Mammary epithelial cell (primary cell): Measurements from ENCODE around the gene GATA2.

ENCODE experiments used
- EZH2 ChIP-seq: IDR thresholded peaks from 2 replicates; pipeline ENCODE4 v1.6.1; 2012; ENCODE audit warnings: low read length, inconsistent platforms, borderline replicate concordance
- TF ChIP-seq, protein P1 (sequence below), 2 donors: IDR thresholded peaks in 1 of 2; conservative IDR thresholded peaks in 1 of 2; 2 replicates each; pipeline ENCODE4 v1.5.1; 2011 to 2012; ENCODE audit warnings: inconsistent platforms in 2 of 2, low read length in 2 of 2, mild to moderate bottlenecking in 2 of 2, control low read depth in 1 of 2, low read depth in 1 of 2; ENCODE audit not compliant: insufficient read depth in 1 of 2; ENCODE audit errors: extremely low read depth in 1 of 2

DNA sequence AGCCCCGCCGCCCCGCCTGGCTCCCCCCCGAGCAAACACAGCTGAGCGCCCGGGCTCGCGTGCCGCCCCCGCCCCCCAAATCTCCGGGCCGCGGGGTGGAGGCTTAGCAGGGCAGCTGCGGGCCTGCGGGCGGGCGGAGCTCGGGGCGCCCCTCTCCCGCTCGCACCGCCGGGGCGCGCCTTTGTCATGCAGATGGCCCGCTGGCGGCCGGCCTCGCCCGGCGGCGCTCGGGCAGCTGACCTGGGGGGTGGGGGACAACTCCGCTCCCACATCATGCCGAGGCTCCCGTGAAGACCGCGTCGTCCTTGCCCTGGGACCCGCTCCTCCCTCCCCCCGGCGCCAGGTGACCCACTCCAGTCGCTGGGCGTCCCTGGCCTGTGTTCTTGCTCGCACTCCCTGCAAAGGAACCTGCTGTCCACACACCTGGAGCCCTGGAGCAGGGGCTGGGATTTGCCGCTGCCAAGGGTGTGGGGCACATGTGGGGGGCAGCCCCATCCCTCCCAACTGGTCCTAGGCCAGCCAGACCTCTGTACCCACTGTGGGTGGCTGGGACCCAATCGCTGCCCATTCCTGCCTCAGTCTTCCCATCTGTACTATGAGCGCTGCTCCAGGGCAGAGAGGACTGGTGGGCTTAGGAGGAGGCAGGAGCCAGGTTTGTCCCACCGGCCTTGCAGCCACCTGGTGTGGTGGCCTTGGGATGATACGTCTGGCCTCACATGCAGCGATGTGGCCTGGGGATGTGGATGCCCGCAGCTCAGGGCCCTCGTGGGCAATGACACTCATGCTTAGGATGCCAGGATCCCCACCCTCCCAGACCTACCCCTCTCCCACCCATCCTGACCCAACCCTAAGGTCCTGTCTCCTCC, 59.8 kb downstream of the GATA2 start:
- TF ChIP-seq, protein P1, sequence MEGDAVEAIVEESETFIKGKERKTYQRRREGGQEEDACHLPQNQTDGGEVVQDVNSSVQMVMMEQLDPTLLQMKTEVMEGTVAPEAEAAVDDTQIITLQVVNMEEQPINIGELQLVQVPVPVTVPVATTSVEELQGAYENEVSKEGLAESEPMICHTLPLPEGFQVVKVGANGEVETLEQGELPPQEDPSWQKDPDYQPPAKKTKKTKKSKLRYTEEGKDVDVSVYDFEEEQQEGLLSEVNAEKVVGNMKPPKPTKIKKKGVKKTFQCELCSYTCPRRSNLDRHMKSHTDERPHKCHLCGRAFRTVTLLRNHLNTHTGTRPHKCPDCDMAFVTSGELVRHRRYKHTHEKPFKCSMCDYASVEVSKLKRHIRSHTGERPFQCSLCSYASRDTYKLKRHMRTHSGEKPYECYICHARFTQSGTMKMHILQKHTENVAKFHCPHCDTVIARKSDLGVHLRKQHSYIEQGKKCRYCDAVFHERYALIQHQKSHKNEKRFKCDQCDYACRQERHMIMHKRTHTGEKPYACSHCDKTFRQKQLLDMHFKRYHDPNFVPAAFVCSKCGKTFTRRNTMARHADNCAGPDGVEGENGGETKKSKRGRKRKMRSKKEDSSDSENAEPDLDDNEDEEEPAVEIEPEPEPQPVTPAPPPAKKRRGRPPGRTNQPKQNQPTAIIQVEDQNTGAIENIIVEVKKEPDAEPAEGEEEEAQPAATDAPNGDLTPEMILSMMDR (conservative IDR thresholded peaks at IDR 0.05 in 1 of 2, IDR thresholded peaks at IDR 0.05 in 1 of 2; ENCODE audit: extremely low read depth in 1 of 2, insufficient read depth in 1 of 2, low read depth in 1 of 2, low read length in 2 of 2), result no peak
- TF ChIP-seq EZH2, result peak; percentile 28
